Lower lobe of right lung (tissue), 2 donors: ENCODE measurements around the gene CUL1. TPM values are rescaled to one million over a fixed set of nuclear protein-coding genes. Genes with fewer than 3 reads are reported as not detected.

Source experiments
- ATAC-seq, 2 donors: fragments of 200-7000 bp; cut with Tn5 transposase; one replicate each; pipeline ENCODE4 v1.9.1; 2020 to 2022; ENCODE audit warnings: mild to moderate bottlenecking in 2 of 2, moderate library complexity in 2 of 2
- DNase-seq: peaks from one replicate; pipeline ENCODE4 v3.0.0-alpha.2; 2020
- H3K27ac ChIP-seq: fragments of 200-600 bp; one replicate; pipeline ENCODE4 v1.8.0; 2022
- H3K27me3 ChIP-seq: fragments of 200-600 bp; one replicate; pipeline ENCODE4 v1.8.0; 2022; ENCODE audit warnings: low read depth
- H3K36me3 ChIP-seq: fragments of 200-600 bp; one replicate; pipeline ENCODE4 v1.8.0; 2022; ENCODE audit warnings: mild to moderate bottlenecking
- H3K4me1 ChIP-seq: fragments of 200-600 bp; one replicate; pipeline ENCODE4 v1.8.0; 2022
- H3K4me3 ChIP-seq: fragments of 200-600 bp; one replicate; pipeline ENCODE4 v1.8.0; 2022; ENCODE audit warnings: mild to moderate bottlenecking
- H3K9me3 ChIP-seq: fragments of 200-600 bp; one replicate; pipeline ENCODE4 v1.8.0; 2022
- CTCF ChIP-seq: fragments of 200-600 bp; IDR thresholded peaks from one replicate; pipeline ENCODE4 v1.8.0; 2022; ENCODE audit warnings: antibody characterized with exemption, mild to moderate bottlenecking
- intact Hi-C: fragments of 100-400 bp; cut with DNase I; formaldehyde crosslinking; loops from one replicate; pipeline ENCODE4 v1.11.0; 2022
- total RNA-seq: library from RNA; stranded (reverse); fragmentation: NEBNext Ultra II Directional; extraction: Animal tissue kit (Norgen Biotek cat#: 25700); gene quantifications from one replicate; pipeline ENCODE4 v1.2.1, GENCODE V29; 2021
- donor health status: DM: no; HTN: yes; CAD: no; lungs with severe emphysema.

Gene CUL1
- total RNA-seq, 1 donor from 2014 or later: 47.5 TPM

GRCh38 chr7:148746135-148746534 is 47.4 kb downstream of the CUL1 start:
- Histone ChIP-seq H3K27ac (no peak overlapping the region), H3K9me3 (no peaks in the 10 kb centered on the region), H3K4me1 (no peaks in the 10 kb centered on the region), H3K4me3 (no peak overlapping the region), H3K27me3 (no peaks in the 10 kb centered on the region), H3K36me3 (peaks cover under 1% of the 10 kb centered on the region)
- ATAC-seq (no peak), DNase-seq (no peak)
- no peak for TF ChIP-seq CTCF
- intact Hi-C loops: no loop called here

DNA sequence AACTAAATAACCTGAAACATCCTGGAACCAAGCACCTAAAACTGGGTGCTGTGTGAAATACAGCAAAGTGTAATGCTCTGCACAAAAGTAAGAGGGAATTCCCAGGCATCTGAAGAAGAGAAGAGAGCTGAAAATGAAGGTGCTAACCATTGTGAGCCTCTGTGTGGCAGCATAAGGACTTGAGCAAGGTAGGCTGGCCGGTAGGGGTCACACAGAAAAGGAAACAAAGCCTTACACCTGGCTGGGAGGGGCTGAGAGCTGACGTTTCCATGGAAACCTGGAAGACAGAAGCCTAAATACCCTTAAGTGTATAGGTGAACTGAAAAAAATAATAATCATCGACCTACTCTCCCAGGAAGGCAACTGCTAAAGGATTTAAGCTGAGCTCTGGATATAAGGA is 48.6 kb downstream of the CUL1 start:
- intact Hi-C loops: no loop called here
- peak in 1 of 2 donors; percentile 59 for ATAC-seq
- H3K27me3 ChIP-seq: no peaks in the 10 kb centered on the region
- no peak overlapping the region for H3K27ac ChIP-seq
- no peaks in the 10 kb centered on the region for H3K36me3 ChIP-seq
- DNase-seq: no peak
- TF ChIP-seq CTCF: no peak
- H3K4me3 ChIP-seq: no peak overlapping the region
- H3K9me3 ChIP-seq: no peaks in the 10 kb centered on the region
- H3K4me1 ChIP-seq: no peaks in the 10 kb centered on the region

DNA sequence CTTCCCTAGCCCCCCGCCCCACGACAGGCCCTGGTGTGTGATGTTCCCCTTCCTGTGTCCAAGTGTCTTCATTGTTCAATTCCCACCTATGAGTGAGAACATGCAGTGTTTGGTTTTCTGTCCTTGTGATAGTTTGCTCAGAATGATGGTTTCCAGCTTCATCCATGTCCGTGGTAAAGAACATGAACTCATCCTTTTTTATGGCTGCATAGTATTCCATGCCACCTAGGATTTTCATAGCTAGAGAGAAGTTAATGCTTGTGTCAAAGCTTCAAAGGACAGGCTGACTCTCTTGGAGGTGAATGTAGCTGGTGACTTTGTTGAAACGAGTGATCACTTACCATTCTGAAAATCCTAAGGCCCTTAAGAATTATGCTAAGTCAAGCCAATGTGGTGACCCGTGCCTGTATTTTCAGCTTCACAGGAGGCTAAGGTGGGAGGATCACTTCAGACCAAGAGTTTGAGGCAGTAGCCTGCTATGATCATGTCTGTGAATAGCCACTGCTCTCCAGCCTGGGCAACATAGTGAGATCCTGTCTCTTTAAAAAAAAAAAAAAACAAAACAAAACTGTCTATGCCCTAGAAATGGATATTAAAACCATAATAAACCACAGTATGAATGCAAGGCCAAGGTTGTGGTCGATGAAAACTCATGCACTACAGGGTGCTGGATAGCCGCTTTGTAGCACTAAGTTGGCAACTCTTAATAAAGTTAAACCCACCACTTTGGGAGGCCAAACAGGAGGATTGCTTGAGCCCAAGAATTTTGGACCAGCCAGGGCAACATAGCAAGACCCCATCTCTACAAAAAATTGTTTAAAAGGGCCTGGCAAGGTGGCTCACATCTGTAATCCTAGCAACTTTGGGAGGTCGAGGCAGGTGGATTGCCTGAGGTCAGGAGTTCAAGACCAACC is 52.0 kb downstream of the CUL1 start:
- ATAC-seq (no peak), DNase-seq (no peak)
- intact Hi-C loops: no loop called here
- H3K4me3 ChIP-seq: no peak overlapping the region
- H3K27ac ChIP-seq: no peak overlapping the region
- TF ChIP-seq CTCF: no peak
- no peaks in the 10 kb centered on the region for H3K27me3 ChIP-seq
- no peaks in the 10 kb centered on the region for H3K4me1 ChIP-seq
- H3K36me3 ChIP-seq: peaks cover 13% of the 10 kb centered on the region
- H3K9me3 ChIP-seq: no peaks in the 10 kb centered on the region

GRCh38 chr7:148753224-148753623 is 54.5 kb downstream of the CUL1 start:
- H3K27ac ChIP-seq: no peak overlapping the region
- peaks cover 28% of the 10 kb centered on the region for H3K36me3 ChIP-seq
- intact Hi-C loops: no loop called here
- ATAC-seq: no peak
- no peaks in the 10 kb centered on the region for H3K9me3 ChIP-seq
- H3K27me3 ChIP-seq: no peaks in the 10 kb centered on the region
- TF ChIP-seq CTCF: no peak
- no peak for DNase-seq
- no peaks in the 10 kb centered on the region for H3K4me1 ChIP-seq
- H3K4me3 ChIP-seq: no peak overlapping the region

GRCh38 chr7:148754912-148755311 is 56.2 kb downstream of the CUL1 start:
- H3K27ac ChIP-seq: no peak overlapping the region
- ATAC-seq (no peak), DNase-seq (no peak)
- intact Hi-C loops: no loop called here
- H3K9me3 ChIP-seq: no peaks in the 10 kb centered on the region
- TF ChIP-seq CTCF: no peak
- H3K36me3 ChIP-seq: peaks cover 43% of the 10 kb centered on the region
- H3K27me3 ChIP-seq: no peaks in the 10 kb centered on the region
- no peak overlapping the region for H3K4me3 ChIP-seq
- H3K4me1 ChIP-seq: no peaks in the 10 kb centered on the region
